A549 (cell line): ENCODE results near the gene ELAVL4. TPM values are rescaled to one million over a fixed set of nuclear protein-coding genes. Genes with fewer than 3 reads are reported as not detected.

Experiments
- ATAC-seq, 2 experiments: fragments of 200-7000 bp in 1 of 2; fragments of >200 bp in 1 of 2; cut with Nextera tagmentation in 1 of 2; cut with Tn5 transposase in 1 of 2; 3 replicates each; pipeline versions ENCODE4 v1.8.0 to v1.9.1; 2018 to 2020; ENCODE audit warnings: mild to moderate bottlenecking in 1 of 2, moderate library complexity in 1 of 2
- CTCF ChIA-PET: fragments of 300-600 bp; sonication (Branson Sonifier 250); formaldehyde crosslinking; extraction: SDS; loops from one replicate; lab custom pipeline; 2021; ENCODE audit warnings: antibody characterized with exemption, inconsistent platforms; lab: Yijun Ruan, JAX
- POLR2A ChIA-PET: fragments of 350-600 bp; formaldehyde crosslinking; extraction: SDS; loops from one replicate; lab custom pipeline; 2021; ENCODE audit warnings: antibody characterized with exemption, inconsistent platforms; lab: Yijun Ruan, JAX
- DNase-seq, 2 experiments: peaks; one replicate each; pipeline versions ENCODE4 v3.0.0 to v3.0.0-alpha.2; 2011 to 2016; ENCODE audit warnings: low read depth in 1 of 2, low spot score in 1 of 2
- FAIRE-seq: peaks from 2 replicates; lab custom pipeline; 2011; peaks lifted over from hg19 to GRCh38; lab: Jason Lieb, UNC
- H3K27ac ChIP-seq, 2 experiments: fragments of >200 bp; sonication (Bioruptor Twin); formaldehyde crosslinking; 3 replicates each; pipeline ENCODE4 v1.5.1; 2016 to 2017
- H3K4me1 ChIP-seq: fragments of >200 bp; sonication (Bioruptor Twin); formaldehyde crosslinking; 3 replicates; pipeline ENCODE4 v1.6.1; 2016
- H3K4me2 ChIP-seq: fragments of >200 bp; sonication (Bioruptor Twin); formaldehyde crosslinking; 3 replicates; pipeline ENCODE4 v1.6.1; 2016
- H3K4me3 ChIP-seq: fragments of >200 bp; sonication (Bioruptor Twin); formaldehyde crosslinking; 3 replicates; pipeline ENCODE4 v1.5.1; 2016
- H3K9me3 ChIP-seq: fragments of >200 bp; sonication (Bioruptor Twin); formaldehyde crosslinking; 3 replicates; pipeline ENCODE4 v1.6.1; 2016
- CEBPB ChIP-seq, 2 experiments: fragments of >200 bp in 1 of 2; sonication (Bioruptor Twin) in 1 of 2; formaldehyde crosslinking in 1 of 2; IDR thresholded peaks; 2 replicates each; pipeline ENCODE4 v1.6.1; 2012 to 2016
- CHD4 ChIP-seq: fragments of 200-600 bp; sonication (generic); IDR thresholded peaks from 2 replicates; pipeline ENCODE4 v1.6.1; 2016; ENCODE audit warnings: antibody characterized with exemption, mild to moderate bottlenecking, borderline replicate concordance
- EHMT2 ChIP-seq: fragments of 200-600 bp; sonication (generic); IDR thresholded peaks from 2 replicates; pipeline ENCODE4 v1.6.1; 2016; ENCODE audit warnings: antibody characterized with exemption, low read depth, mild to moderate bottlenecking, moderate library complexity
- ESRRA ChIP-seq: fragments of 150-350 bp; IDR thresholded peaks from 2 replicates; pipeline ENCODE4 v1.6.1; 2014; ENCODE audit warnings: mild to moderate bottlenecking, low read length, borderline replicate concordance
- FOSB ChIP-seq: fragments of 250-450 bp; sonication (Bioruptor Pico); IDR thresholded peaks from 2 replicates; pipeline ENCODE4 v1.5.0; 2020; ENCODE audit warnings: mild to moderate bottlenecking, moderate library complexity
- FOSL2 ChIP-seq, 2 experiments: fragments of 450-650 bp in 1 of 2; fragments of >200 bp in 1 of 2; sonication (Bioruptor Twin) in 1 of 2; formaldehyde crosslinking; IDR thresholded peaks; 2 replicates each; pipeline versions ENCODE4 v1.5.0 to v1.6.1; 2016 to 2020; ENCODE audit warnings: mild to moderate bottlenecking in 1 of 2, moderate library complexity in 1 of 2
- GATA3 ChIP-seq: IDR thresholded peaks from 2 replicates; pipeline ENCODE4 v1.6.1; 2012; ENCODE audit warnings: borderline replicate concordance
- HOXB5 ChIP-seq: fragments of 250-450 bp; sonication (Bioruptor Pico); IDR thresholded peaks from 2 replicates; pipeline ENCODE4 v1.5.0; 2020; ENCODE audit warnings: mild to moderate bottlenecking, moderate library complexity
- JUN ChIP-seq, 2 experiments: fragments of >200 bp; sonication (Bioruptor Twin); formaldehyde crosslinking; IDR thresholded peaks; 2 replicates in 1 of 2; 3 replicates in 1 of 2; pipeline ENCODE4 v1.6.1; 2016 to 2017
- KDM5A ChIP-seq: fragments of 200-600 bp; sonication (generic); IDR thresholded peaks from 2 replicates; pipeline ENCODE4 v1.6.1; 2016; ENCODE audit warnings: antibody characterized with exemption, mild to moderate bottlenecking
- NPAS2 ChIP-seq: fragments of 250-450 bp; sonication (Bioruptor Pico); IDR thresholded peaks from 2 replicates; pipeline ENCODE4 v1.8.0; 2022; ENCODE audit warnings: mild to moderate bottlenecking, moderate library complexity, borderline replicate concordance
- NR3C1 ChIP-seq: fragments of >200 bp; sonication (Bioruptor Twin); formaldehyde crosslinking; IDR thresholded peaks from 3 replicates; pipeline ENCODE4 v1.6.1; 2017
- RARB ChIP-seq: fragments of 250-450 bp; sonication (Bioruptor Pico); IDR thresholded peaks from 2 replicates; pipeline ENCODE4 v1.8.0; 2021; ENCODE audit warnings: mild to moderate bottlenecking, moderate library complexity
- RCOR1 ChIP-seq: fragments of 150-350 bp; IDR thresholded peaks from 2 replicates; pipeline ENCODE4 v1.6.1; 2014; ENCODE audit warnings: antibody characterized with exemption, low read length, low read depth
- RNF2 ChIP-seq: fragments of 200-600 bp; sonication (generic); IDR thresholded peaks from 2 replicates; pipeline ENCODE4 v1.6.1; 2016; ENCODE audit warnings: low read depth, mild to moderate bottlenecking, antibody characterized with exemption, moderate library complexity, borderline replicate concordance
- TP53 ChIP-seq: fragments of 250-450 bp; sonication (Bioruptor Pico); IDR thresholded peaks from 2 replicates; pipeline ENCODE4 v1.5.0; 2021; ENCODE audit warnings: mild to moderate bottlenecking, moderate library complexity
- ZSCAN20 ChIP-seq: fragments of 250-450 bp; sonication (Bioruptor Pico); IDR thresholded peaks from 2 replicates; pipeline ENCODE4 v1.8.0; 2022; ENCODE audit warnings: mild to moderate bottlenecking, moderate library complexity
- WGBS: methylation state at CpG from one replicate; pipeline ENCODE4 v1.1.6; 2017; ENCODE audit errors: missing lambda C conversion rate; 5-methylcytosine and 5-hydroxymethylcytosine counted together
- polyA plus RNA-seq, 4 experiments: library from polyadenylated mRNA; depleted of rRNA in 3 of 4; stranded (reverse); fragments of >200 nt; fragmentation: RNase III in 1 of 4; extraction: RNeasy Plus Mini Kit Qiagen cat#74134 plus additional on column Dnase treatment in 1 of 4; gene quantifications; 2 replicates in 3 of 4; 3 replicates in 1 of 4; pipeline ENCODE4 v1.2.3, GENCODE V29; 2011 to 2017
- TF ChIP-seq, protein P1 (sequence below): fragments of >200 bp; sonication (Bioruptor Twin); formaldehyde crosslinking; IDR thresholded peaks from 3 replicates; pipeline ENCODE4 v1.5.1; 2016
- TF ChIP-seq, protein P2 (sequence below): fragments of 250-450 bp; sonication (Bioruptor Pico); IDR thresholded peaks from 2 replicates; pipeline ENCODE4 v1.5.0; 2021; ENCODE audit warnings: mild to moderate bottlenecking, moderate library complexity, borderline replicate concordance
- TF ChIP-seq, protein P3 (sequence below): fragments of >200 bp; sonication (Bioruptor Twin); formaldehyde crosslinking; IDR thresholded peaks from 3 replicates; pipeline ENCODE4 v1.6.1; 2016
- TF ChIP-seq, protein P4 (sequence below): IDR thresholded peaks from 2 replicates; pipeline ENCODE4 v1.6.1; 2012; ENCODE audit warnings: low read depth, borderline replicate concordance

Gene ELAVL4
- polyA plus RNA-seq, 2 of the 4 experiments (the other 2 are of a cell fraction), result not detected

DNA sequence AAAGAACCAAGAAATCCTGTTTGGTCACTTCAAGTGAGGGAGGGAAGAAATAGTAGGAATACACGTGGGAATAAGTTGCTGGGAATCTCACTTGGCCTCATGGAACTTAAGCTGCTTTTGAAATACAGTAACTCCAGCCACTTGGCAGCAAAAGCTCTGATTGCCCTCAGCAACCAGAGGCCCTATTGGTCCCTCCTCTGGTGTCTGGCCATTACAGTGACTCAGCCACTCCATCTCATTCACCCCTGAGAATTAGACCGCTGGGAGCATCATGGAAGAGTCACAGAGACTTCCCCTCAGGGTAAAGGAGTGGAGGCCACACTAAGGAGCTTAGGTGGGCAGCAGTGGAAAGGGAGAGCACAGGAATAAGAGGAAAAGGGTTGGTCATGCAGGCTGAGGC, 99.6 kb downstream of the ELAVL4 start:
- Histone ChIP-seq H3K4me2 (no peak overlapping the region), H3K9me3 (no peaks in the 10 kb centered on the region), H3K4me1 (no peaks in the 10 kb centered on the region), H3K27ac (no peak overlapping the region), H3K4me3 (no peak overlapping the region)
- TF ChIP-seq JUN (IDR thresholded peaks at IDR 0.05), result no peak
- TF ChIP-seq NPAS2 (CRISPR knock-in tag), result no peak
- TF ChIP-seq CHD4, result no peak
- TF ChIP-seq NR3C1, result no peak
- no peak for TF ChIP-seq EHMT2
- TF ChIP-seq, protein P1, sequence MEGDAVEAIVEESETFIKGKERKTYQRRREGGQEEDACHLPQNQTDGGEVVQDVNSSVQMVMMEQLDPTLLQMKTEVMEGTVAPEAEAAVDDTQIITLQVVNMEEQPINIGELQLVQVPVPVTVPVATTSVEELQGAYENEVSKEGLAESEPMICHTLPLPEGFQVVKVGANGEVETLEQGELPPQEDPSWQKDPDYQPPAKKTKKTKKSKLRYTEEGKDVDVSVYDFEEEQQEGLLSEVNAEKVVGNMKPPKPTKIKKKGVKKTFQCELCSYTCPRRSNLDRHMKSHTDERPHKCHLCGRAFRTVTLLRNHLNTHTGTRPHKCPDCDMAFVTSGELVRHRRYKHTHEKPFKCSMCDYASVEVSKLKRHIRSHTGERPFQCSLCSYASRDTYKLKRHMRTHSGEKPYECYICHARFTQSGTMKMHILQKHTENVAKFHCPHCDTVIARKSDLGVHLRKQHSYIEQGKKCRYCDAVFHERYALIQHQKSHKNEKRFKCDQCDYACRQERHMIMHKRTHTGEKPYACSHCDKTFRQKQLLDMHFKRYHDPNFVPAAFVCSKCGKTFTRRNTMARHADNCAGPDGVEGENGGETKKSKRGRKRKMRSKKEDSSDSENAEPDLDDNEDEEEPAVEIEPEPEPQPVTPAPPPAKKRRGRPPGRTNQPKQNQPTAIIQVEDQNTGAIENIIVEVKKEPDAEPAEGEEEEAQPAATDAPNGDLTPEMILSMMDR, result no peak
- TF ChIP-seq ESRRA, result no peak
- no peak for TF ChIP-seq FOSL2 (IDR thresholded peaks at IDR 0.05)
- no peak for TF ChIP-seq FOSL2 (CRISPR knock-in tag; IDR thresholded peaks at IDR 0.05)
- no peak for TF ChIP-seq KDM5A
- TF ChIP-seq GATA3, result no peak
- TF ChIP-seq HOXB5 (CRISPR knock-in tag), result no peak
- TF ChIP-seq, protein P2, sequence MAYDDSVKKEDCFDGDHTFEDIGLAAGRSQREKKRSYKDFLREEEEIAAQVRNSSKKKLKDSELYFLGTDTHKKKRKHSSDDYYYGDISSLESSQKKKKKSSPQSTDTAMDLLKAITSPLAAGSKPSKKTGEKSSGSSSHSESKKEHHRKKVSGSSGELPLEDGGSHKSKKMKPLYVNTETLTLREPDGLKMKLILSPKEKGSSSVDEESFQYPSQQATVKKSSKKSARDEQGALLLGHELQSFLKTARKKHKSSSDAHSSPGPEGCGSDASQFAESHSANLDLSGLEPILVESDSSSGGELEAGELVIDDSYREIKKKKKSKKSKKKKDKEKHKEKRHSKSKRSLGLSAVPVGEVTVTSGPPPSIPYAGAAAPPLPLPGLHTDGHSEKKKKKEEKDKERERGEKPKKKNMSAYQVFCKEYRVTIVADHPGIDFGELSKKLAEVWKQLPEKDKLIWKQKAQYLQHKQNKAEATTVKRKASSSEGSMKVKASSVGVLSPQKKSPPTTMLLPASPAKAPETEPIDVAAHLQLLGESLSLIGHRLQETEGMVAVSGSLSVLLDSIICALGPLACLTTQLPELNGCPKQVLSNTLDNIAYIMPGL (CRISPR knock-in tag), result no peak
- TF ChIP-seq TP53, result no peak
- no peak for TF ChIP-seq RNF2
- TF ChIP-seq, protein P3, sequence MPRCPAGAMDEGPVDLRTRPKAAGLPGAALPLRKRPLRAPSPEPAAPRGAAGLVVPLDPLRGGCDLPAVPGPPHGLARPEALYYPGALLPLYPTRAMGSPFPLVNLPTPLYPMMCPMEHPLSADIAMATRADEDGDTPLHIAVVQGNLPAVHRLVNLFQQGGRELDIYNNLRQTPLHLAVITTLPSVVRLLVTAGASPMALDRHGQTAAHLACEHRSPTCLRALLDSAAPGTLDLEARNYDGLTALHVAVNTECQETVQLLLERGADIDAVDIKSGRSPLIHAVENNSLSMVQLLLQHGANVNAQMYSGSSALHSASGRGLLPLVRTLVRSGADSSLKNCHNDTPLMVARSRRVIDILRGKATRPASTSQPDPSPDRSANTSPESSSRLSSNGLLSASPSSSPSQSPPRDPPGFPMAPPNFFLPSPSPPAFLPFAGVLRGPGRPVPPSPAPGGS, result no peak
- TF ChIP-seq CEBPB (IDR thresholded peaks at IDR 0.05), result no peak
- TF ChIP-seq FOSB (CRISPR knock-in tag), result no peak
- no peak for TF ChIP-seq RCOR1
- DNase-seq, result no peak
- WGBS, result 11% methylated on average over 2 of the region's 2 CpGs
- FAIRE-seq, result no peak
- CTCF ChIA-PET, result no interaction called here
- no peak for ATAC-seq
- POLR2A ChIA-PET, result no interaction called here

DNA sequence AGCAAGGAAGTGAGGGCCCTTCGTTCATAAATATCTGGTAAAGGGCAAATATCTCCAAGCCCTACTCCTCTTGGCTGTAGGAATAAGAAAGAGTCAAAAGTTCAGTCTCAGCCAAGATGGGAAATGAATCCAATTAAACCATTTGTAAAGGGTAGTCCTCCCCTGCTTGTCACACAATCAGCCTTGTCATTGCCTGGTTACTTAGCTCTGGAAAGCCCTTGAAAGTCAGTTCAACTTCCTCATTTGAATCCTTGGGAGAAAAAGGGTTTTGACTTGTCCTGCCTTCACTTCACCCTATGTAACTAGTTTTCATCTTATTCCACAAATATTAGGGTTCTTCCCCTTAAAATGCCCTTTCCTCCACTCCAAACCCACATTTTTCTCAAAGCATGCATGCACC, 100.0 kb downstream of the ELAVL4 start:
- ChIA-PET CTCF (no interaction called here), POLR2A (no interaction called here)
- Histone ChIP-seq H3K9me3 (no peaks in the 10 kb centered on the region), H3K27ac (no peak overlapping the region), H3K4me2 (no peak overlapping the region), H3K4me3 (no peak overlapping the region), H3K4me1 (no peaks in the 10 kb centered on the region)
- DNase-seq (no peak), ATAC-seq (no peak), FAIRE-seq (no peak)
- TF ChIP-seq ZSCAN20 (CRISPR knock-in tag) (no peak), RARB (CRISPR knock-in tag) (no peak)
- TF ChIP-seq, protein P4, sequence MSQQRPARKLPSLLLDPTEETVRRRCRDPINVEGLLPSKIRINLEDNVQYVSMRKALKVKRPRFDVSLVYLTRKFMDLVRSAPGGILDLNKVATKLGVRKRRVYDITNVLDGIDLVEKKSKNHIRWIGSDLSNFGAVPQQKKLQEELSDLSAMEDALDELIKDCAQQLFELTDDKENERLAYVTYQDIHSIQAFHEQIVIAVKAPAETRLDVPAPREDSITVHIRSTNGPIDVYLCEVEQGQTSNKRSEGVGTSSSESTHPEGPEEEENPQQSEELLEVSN, result no peak
- 0% methylated on average over 1 of the region's 1 CpG for WGBS
